Measurements from ENCODE around the gene JAKMIP1. TPM values are rescaled to one million over a fixed set of nuclear protein-coding genes. Genes with fewer than 3 reads are reported as not detected.
"Not testable (repeated sequence)": the region's sequence is repeated elsewhere in the genome, so short reads cannot be mapped to it uniquely, and the experiment has no call there.

Gene JAKMIP1
- total RNA-seq, 1 experiment from 2014 or later, result not detected

- Histone ChIP-seq H3K9me2 (ENCODE audit: insufficient read depth) (no peaks in the 10 kb centered on the region), H3K27ac (no peak overlapping the region), H3K9me3 (ENCODE audit: insufficient read depth, low read depth) (no peaks in the 10 kb centered on the region), H3F3A (ENCODE audit: insufficient read depth, low read depth) (no peaks in the 10 kb centered on the region), H3K36me3 (ENCODE audit: low read depth) (no peaks in the 10 kb centered on the region), H3K79me2 (ENCODE audit: low read depth) (no peaks in the 10 kb centered on the region), H3K4me1 (replicated peaks; ENCODE audit: insufficient read depth) (no peaks in the 10 kb centered on the region), H4K20me1 (ENCODE audit: insufficient read depth) (no peaks in the 10 kb centered on the region), H3K27me3 (ENCODE audit: insufficient read depth, low read depth) (peaks cover 26% of the 10 kb centered on the region; the same call in 1 of the 2 replicates), H3K4me2 (no peak overlapping the region), H2AFZ (no peak overlapping the region), H3K4me3 (no peak overlapping the region)
- BruUV-seq (replicated peaks), result no TSS peak
- intact Hi-C loops (cut with micrococcal nuclease; ENCODE audit: unreplicated experiment), result no loop called here
- ChIA-PET CTCF (no interaction called here), POLR2A (ENCODE audit: unreplicated experiment) (no interaction called here)
- no peak for TF ChIP-seq CTCF (conservative IDR thresholded peaks at IDR 0.05)
- TF ChIP-seq EZH2 (IDR thresholded peaks at IDR 0.05; ENCODE audit: low read depth), result no peak
- no peak for DNase-seq
These were observed 192.2 kb downstream of the JAKMIP1 start for GRCh38 chr4:6008092-6008551.

- Histone ChIP-seq H3K36me3 (ENCODE audit: low read depth) (no peaks in the 10 kb centered on the region), H3K27ac (no peak overlapping the region), H4K20me1 (ENCODE audit: insufficient read depth) (no peaks in the 10 kb centered on the region), H3K4me1 (replicated peaks; ENCODE audit: insufficient read depth) (no peaks in the 10 kb centered on the region), H3K27me3 (ENCODE audit: insufficient read depth, low read depth) (peaks cover 30% of the 10 kb centered on the region; the same call in 1 of the 2 replicates), H3K4me2 (no peak overlapping the region), H3K79me2 (ENCODE audit: low read depth) (no peaks in the 10 kb centered on the region), H3F3A (ENCODE audit: insufficient read depth, low read depth) (no peaks in the 10 kb centered on the region), H3K4me3 (no peak overlapping the region), H3K9me2 (ENCODE audit: insufficient read depth) (no peaks in the 10 kb centered on the region), H2AFZ (no peak overlapping the region), H3K9me3 (ENCODE audit: insufficient read depth, low read depth) (no peaks in the 10 kb centered on the region)
- CTCF ChIA-PET, result no interaction called here
- intact Hi-C loops (cut with micrococcal nuclease; ENCODE audit: unreplicated experiment), result no loop called here
- POLR2A ChIA-PET (ENCODE audit: unreplicated experiment), result no interaction called here
- TF ChIP-seq EZH2 (IDR thresholded peaks at IDR 0.05; ENCODE audit: low read depth) (no peak), CTCF (conservative IDR thresholded peaks at IDR 0.05) (no peak)
- DNase-seq, result no peak
- BruUV-seq (replicated peaks), result no TSS peak
These were observed 195.2 kb downstream of the JAKMIP1 start for GRCh38 chr4:6005175-6005574.

GRCh38 chr4:6003485-6003884 lies 196.9 kb downstream of the JAKMIP1 start:
- H4K20me1 ChIP-seq (ENCODE audit: insufficient read depth); H3K9me2 ChIP-seq (ENCODE audit: insufficient read depth); POLR2A ChIA-PET (ENCODE audit: unreplicated experiment); H3K79me2 ChIP-seq (ENCODE audit: low read depth); DNase-seq; intact Hi-C loops (cut with micrococcal nuclease; ENCODE audit: unreplicated experiment); H3K9me3 ChIP-seq (ENCODE audit: insufficient read depth, low read depth); H3F3A ChIP-seq (ENCODE audit: insufficient read depth, low read depth); CTCF ChIA-PET; H3K4me2 ChIP-seq; H3K4me3 ChIP-seq; BruUV-seq (replicated peaks); H3K27ac ChIP-seq; H2AFZ ChIP-seq; H3K4me1 ChIP-seq (replicated peaks; ENCODE audit: insufficient read depth); H3K36me3 ChIP-seq (ENCODE audit: low read depth): not testable (repeated sequence)
- peaks cover 25% of the 10 kb centered on the region for H3K27me3 ChIP-seq (ENCODE audit: insufficient read depth, low read depth)

- Histone ChIP-seq H3K27ac (no peak overlapping the region), H3K4me3 (no peak overlapping the region), H3K9me2 (ENCODE audit: insufficient read depth) (no peaks in the 10 kb centered on the region), H3K36me3 (ENCODE audit: low read depth) (no peaks in the 10 kb centered on the region), H3K4me2 (no peak overlapping the region), H4K20me1 (ENCODE audit: insufficient read depth) (no peaks in the 10 kb centered on the region), H3K79me2 (ENCODE audit: low read depth) (no peaks in the 10 kb centered on the region), H3K27me3 (ENCODE audit: insufficient read depth, low read depth) (peaks cover 24% of the 10 kb centered on the region), H3K4me1 (replicated peaks; ENCODE audit: insufficient read depth) (no peaks in the 10 kb centered on the region), H2AFZ (no peak overlapping the region), H3K9me3 (ENCODE audit: insufficient read depth, low read depth) (no peaks in the 10 kb centered on the region), H3F3A (ENCODE audit: insufficient read depth, low read depth) (no peaks in the 10 kb centered on the region)
- POLR2A ChIA-PET (ENCODE audit: unreplicated experiment), result no interaction called here
- BruUV-seq (replicated peaks), result no TSS peak
- no peak for DNase-seq
- intact Hi-C loops (cut with micrococcal nuclease; ENCODE audit: unreplicated experiment), result no loop called here
- TF ChIP-seq EZH2 (IDR thresholded peaks at IDR 0.05; ENCODE audit: low read depth), result no peak
- TF ChIP-seq CTCF (conservative IDR thresholded peaks at IDR 0.05), result no peak
- CTCF ChIA-PET, result no interaction called here
These were observed 197.4 kb downstream of the JAKMIP1 start for GRCh38 chr4:6002926-6003325.

Measured in PC-9 (cell line).